Keratinocyte (primary cell): ENCODE results near the gene EAF2.

Experiments used
- CTCF ChIP-seq, 3 experiments: IDR thresholded peaks in 1 of 3; conservative IDR thresholded peaks in 1 of 3; optimal IDR thresholded peaks in 1 of 3; 2 replicates in 2 of 3; 3 replicates in 1 of 3; pipeline versions ENCODE3 to v1.5.1; 2011; ENCODE audit warnings: low read length in 3 of 3, mild to moderate bottlenecking in 3 of 3, moderate library complexity in 2 of 3, control low read depth in 1 of 3, inconsistent platforms in 1 of 3; ENCODE audit not compliant: insufficient read depth in 2 of 3; ENCODE audit errors: extremely low read depth in 1 of 3
- EZH2 ChIP-seq: IDR thresholded peaks from one replicate; pipeline ENCODE4 v1.6.1; 2012; ENCODE audit warnings: inconsistent platforms, mild to moderate bottlenecking, low read length, moderate library complexity

- no peak for TF ChIP-seq EZH2
- no peak for TF ChIP-seq CTCF (optimal IDR thresholded peaks at IDR 0.05 in 1 of 3, IDR thresholded peaks at IDR 0.05 in 1 of 3, conservative IDR thresholded peaks at IDR 0.05 in 1 of 3; ENCODE audit: extremely low read depth in 1 of 3, insufficient read depth in 2 of 3, low read length in 3 of 3)
Measured at GRCh38 chr3:121796970-121797369, 38.0 kb upstream of the EAF2 start.
